A549 (cell line): ENCODE measurements around the gene SLC7A6OS. TPM values are rescaled to one million over a fixed set of nuclear protein-coding genes. Genes with fewer than 3 reads are reported as not detected.

Source experiments
- ATAC-seq, 2 experiments: fragments of 200-7000 bp in 1 of 2; fragments of >200 bp in 1 of 2; cut with Nextera tagmentation in 1 of 2; cut with Tn5 transposase in 1 of 2; 3 replicates each; pipeline versions ENCODE4 v1.8.0 to v1.9.1; 2018 to 2020; ENCODE audit warnings: mild to moderate bottlenecking in 1 of 2, moderate library complexity in 1 of 2
- CTCF ChIA-PET: fragments of 300-600 bp; sonication (Branson Sonifier 250); formaldehyde crosslinking; extraction: SDS; loops from one replicate; lab custom pipeline; 2021; ENCODE audit warnings: antibody characterized with exemption, inconsistent platforms; lab: Yijun Ruan, JAX
- POLR2A ChIA-PET: fragments of 350-600 bp; formaldehyde crosslinking; extraction: SDS; loops from one replicate; lab custom pipeline; 2021; ENCODE audit warnings: antibody characterized with exemption, inconsistent platforms; lab: Yijun Ruan, JAX
- DNase-seq, 2 experiments: peaks; one replicate each; pipeline versions ENCODE4 v3.0.0 to v3.0.0-alpha.2; 2011 to 2016; ENCODE audit warnings: low read depth in 1 of 2, low spot score in 1 of 2
- FAIRE-seq: peaks from 2 replicates; lab custom pipeline; 2011; peaks lifted over from hg19 to GRCh38; lab: Jason Lieb, UNC
- H3K27ac ChIP-seq, 2 experiments: fragments of >200 bp; sonication (Bioruptor Twin); formaldehyde crosslinking; 3 replicates each; pipeline ENCODE4 v1.5.1; 2016 to 2017
- H3K4me1 ChIP-seq: fragments of >200 bp; sonication (Bioruptor Twin); formaldehyde crosslinking; 3 replicates; pipeline ENCODE4 v1.6.1; 2016
- H3K4me2 ChIP-seq: fragments of >200 bp; sonication (Bioruptor Twin); formaldehyde crosslinking; 3 replicates; pipeline ENCODE4 v1.6.1; 2016
- H3K4me3 ChIP-seq: fragments of >200 bp; sonication (Bioruptor Twin); formaldehyde crosslinking; 3 replicates; pipeline ENCODE4 v1.5.1; 2016
- H3K9me3 ChIP-seq: fragments of >200 bp; sonication (Bioruptor Twin); formaldehyde crosslinking; 3 replicates; pipeline ENCODE4 v1.6.1; 2016
- BCL3 ChIP-seq: fragments of >200 bp; sonication (Bioruptor Twin); formaldehyde crosslinking; IDR thresholded peaks from 3 replicates; pipeline ENCODE4 v1.6.1; 2016
- CEBPB ChIP-seq, 2 experiments: fragments of >200 bp in 1 of 2; sonication (Bioruptor Twin) in 1 of 2; formaldehyde crosslinking in 1 of 2; IDR thresholded peaks; 2 replicates each; pipeline ENCODE4 v1.6.1; 2012 to 2016
- CHD2 ChIP-seq: fragments of 150-350 bp; IDR thresholded peaks from 2 replicates; pipeline ENCODE4 v1.6.1; 2014; ENCODE audit warnings: low read length; ENCODE audit not compliant: partially characterized antibody
- CHD4 ChIP-seq: fragments of 200-600 bp; sonication (generic); IDR thresholded peaks from 2 replicates; pipeline ENCODE4 v1.6.1; 2016; ENCODE audit warnings: antibody characterized with exemption, mild to moderate bottlenecking, borderline replicate concordance
- EHF ChIP-seq: fragments of 250-450 bp; sonication (Bioruptor Pico); IDR thresholded peaks from 2 replicates; pipeline ENCODE4 v1.5.0; 2020; ENCODE audit warnings: mild to moderate bottlenecking
- FOSL2 ChIP-seq, 2 experiments: fragments of 450-650 bp in 1 of 2; fragments of >200 bp in 1 of 2; sonication (Bioruptor Twin) in 1 of 2; formaldehyde crosslinking; IDR thresholded peaks; 2 replicates each; pipeline versions ENCODE4 v1.5.0 to v1.6.1; 2016 to 2020; ENCODE audit warnings: mild to moderate bottlenecking in 1 of 2, moderate library complexity in 1 of 2
- GATA3 ChIP-seq: IDR thresholded peaks from 2 replicates; pipeline ENCODE4 v1.6.1; 2012; ENCODE audit warnings: borderline replicate concordance
- HEYL ChIP-seq: fragments of 250-450 bp; sonication (Bioruptor Pico); IDR thresholded peaks from 2 replicates; pipeline ENCODE4 v1.8.0; 2021; ENCODE audit warnings: mild to moderate bottlenecking, moderate library complexity
- HOXB5 ChIP-seq: fragments of 250-450 bp; sonication (Bioruptor Pico); IDR thresholded peaks from 2 replicates; pipeline ENCODE4 v1.5.0; 2020; ENCODE audit warnings: mild to moderate bottlenecking, moderate library complexity
- KDM1A ChIP-seq: fragments of 200-600 bp; sonication (generic); IDR thresholded peaks from 2 replicates; pipeline ENCODE4 v1.6.1; 2016; ENCODE audit warnings: low read depth, mild to moderate bottlenecking
- KDM5A ChIP-seq: fragments of 200-600 bp; sonication (generic); IDR thresholded peaks from 2 replicates; pipeline ENCODE4 v1.6.1; 2016; ENCODE audit warnings: antibody characterized with exemption, mild to moderate bottlenecking
- MAX ChIP-seq: IDR thresholded peaks from 2 replicates; pipeline ENCODE4 v1.6.1; 2012
- MAZ ChIP-seq: fragments of 150-350 bp; IDR thresholded peaks from 2 replicates; pipeline ENCODE4 v1.6.1; 2014; ENCODE audit warnings: antibody characterized with exemption, low read depth, low read length, borderline replicate concordance
- POLR2A ChIP-seq: IDR thresholded peaks from 2 replicates; pipeline ENCODE4 v1.6.1; 2012; ENCODE audit warnings: mild to moderate bottlenecking, low read length
- POLR2AphosphoS2 ChIP-seq: conservative IDR thresholded peaks from 2 replicates; pipeline ENCODE4 v1.6.1; 2012; ENCODE audit warnings: low read length, improper control_type of control experiment, inconsistent platforms
- RNF2 ChIP-seq: fragments of 200-600 bp; sonication (generic); IDR thresholded peaks from 2 replicates; pipeline ENCODE4 v1.6.1; 2016; ENCODE audit warnings: low read depth, mild to moderate bottlenecking, antibody characterized with exemption, moderate library complexity, borderline replicate concordance
- SMC3 ChIP-seq: fragments of >200 bp; sonication (Bioruptor Twin); formaldehyde crosslinking; IDR thresholded peaks from 3 replicates; pipeline ENCODE4 v1.6.1; 2018; ENCODE audit warnings: inconsistent platforms
- SREBF2 ChIP-seq: fragments of 450-650 bp; IDR thresholded peaks from 2 replicates; pipeline ENCODE4 v1.6.1; 2014; ENCODE audit warnings: mild to moderate bottlenecking, moderate library complexity
- TFCP2L1 ChIP-seq: fragments of 250-450 bp; sonication (Bioruptor Pico); IDR thresholded peaks from 2 replicates; pipeline ENCODE4 v1.5.0; 2021; ENCODE audit warnings: mild to moderate bottlenecking
- TP53 ChIP-seq: fragments of 250-450 bp; sonication (Bioruptor Pico); IDR thresholded peaks from 2 replicates; pipeline ENCODE4 v1.5.0; 2021; ENCODE audit warnings: mild to moderate bottlenecking, moderate library complexity
- ZNF302 ChIP-seq: fragments of 250-450 bp; sonication (Bioruptor Pico); IDR thresholded peaks from 2 replicates; pipeline ENCODE4 v1.9.0; 2021; ENCODE audit warnings: inconsistent platforms, mild to moderate bottlenecking, moderate library complexity
- WGBS: methylation state at CpG from one replicate; pipeline ENCODE4 v1.1.6; 2017; ENCODE audit errors: missing lambda C conversion rate; 5-methylcytosine and 5-hydroxymethylcytosine counted together
- polyA plus RNA-seq, 4 experiments: library from polyadenylated mRNA; depleted of rRNA in 3 of 4; stranded (reverse); fragments of >200 nt; fragmentation: RNase III in 1 of 4; extraction: RNeasy Plus Mini Kit Qiagen cat#74134 plus additional on column Dnase treatment in 1 of 4; gene quantifications; 2 replicates in 3 of 4; 3 replicates in 1 of 4; pipeline ENCODE4 v1.2.3, GENCODE V29; 2011 to 2017
- TF ChIP-seq, protein P1 (sequence below): fragments of 150-350 bp; IDR thresholded peaks from 2 replicates; pipeline ENCODE4 v1.6.1; 2014; ENCODE audit warnings: low read depth, mild to moderate bottlenecking, low read length
- TF ChIP-seq, protein P2 (sequence below): IDR thresholded peaks from 2 replicates; pipeline ENCODE4 v1.6.1; 2012; ENCODE audit warnings: low read depth, borderline replicate concordance
- TF ChIP-seq, protein P3 (sequence below): IDR thresholded peaks from 2 replicates; pipeline ENCODE4 v1.6.1; 2012

SLC7A6OS gene
- polyA plus RNA-seq, 2 of the 4 experiments (the other 2 are of a cell fraction) = 10.4 to 11.9 TPM

DNA sequence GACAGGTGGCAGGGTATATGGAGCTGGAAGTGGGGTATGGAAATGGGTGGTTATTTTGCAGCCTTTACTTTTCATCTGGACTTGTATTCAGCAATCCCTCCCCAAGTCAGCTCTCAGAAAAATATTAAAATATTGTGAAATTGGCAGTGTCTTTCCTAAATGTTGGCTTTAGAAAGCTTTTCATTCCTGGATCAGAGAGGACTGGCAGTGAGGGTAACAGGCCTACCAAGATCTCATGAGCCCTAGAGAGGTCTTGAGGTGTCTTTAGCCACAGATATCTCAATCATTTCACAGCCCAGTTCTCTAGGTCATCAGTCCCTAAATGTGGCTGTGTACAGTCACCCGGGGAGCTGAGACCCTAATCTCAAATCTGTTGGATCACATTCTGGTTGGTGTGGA is 22.5 kb downstream of the SLC7A6OS start:
- 92% methylated on average over 1 of the region's 1 CpG for WGBS
- no peak overlapping the region for H3K4me2 ChIP-seq
- peaks cover 15% of the 10 kb centered on the region for H3K4me1 ChIP-seq
- no peak overlapping the region for H3K27ac ChIP-seq
- TF ChIP-seq POLR2AphosphoS2 (no peak), ZNF302 (CRISPR knock-in tag) (no peak), SREBF2 (no peak), HEYL (no peak), EHF (CRISPR knock-in tag) (no peak)
- DNase-seq = no peak
- no peaks in the 10 kb centered on the region for H3K9me3 ChIP-seq
- ChIA-PET CTCF (interaction anchor here (0.9 to 5.9 kb wide), 5 partner anchors 9 to 27 kb away, joined by 3 to 35 read pairs (median 5); partner anchors contain the start of gene SLC7A6), POLR2A (interaction anchor here (0.9 to 1.3 kb wide), 2 partner anchors 23 to 24 kb away, joined by 5 to 7 read pairs; partner anchors contain the start of genes PRMT7, SLC7A6 and SLC7A6OS)
- ATAC-seq = no peak
- FAIRE-seq = no peak
- H3K4me3 ChIP-seq = no peak overlapping the region

GRCh38 chr16:68287276-68288251 is 23.2 kb downstream of the SLC7A6OS start:
- ChIA-PET CTCF (interaction anchor here (0.9 to 5.9 kb wide), 4 partner anchors 10 to 26 kb away, joined by 3 to 35 read pairs (median 6); partner anchors contain the start of gene SLC7A6), POLR2A (interaction anchor here (0.9 to 1.3 kb wide), 2 partner anchors 23 to 24 kb away, joined by 5 to 7 read pairs; partner anchors contain the start of genes PRMT7, SLC7A6 and SLC7A6OS)
- Histone ChIP-seq H3K4me1 (peaks cover 15% of the 10 kb centered on the region), H3K4me2 (no peak overlapping the region), H3K27ac (peak overlapping the region in 1 of 2 experiments; percentile 3; a peak in 1 of 6 replicates), H3K4me3 (no peak overlapping the region), H3K9me3 (no peaks in the 10 kb centered on the region)
- DNase-seq = peak in 1 of 2 experiments; percentile 27
- TF ChIP-seq FOSL2 (IDR thresholded peaks at IDR 0.05) = no peak
- TF ChIP-seq FOSL2 (CRISPR knock-in tag; IDR thresholded peaks at IDR 0.05) = peak; percentile 12; the same call in 1 of the 2 replicates
- TF ChIP-seq CHD2 = no peak
- TF ChIP-seq KDM5A = no peak
- TF ChIP-seq TFCP2L1 (CRISPR knock-in tag) = no peak
- no peak for FAIRE-seq
- WGBS = 95% methylated on average over 11 of the region's 11 CpGs
- peak; percentile 40 to 54; a peak in 3 of 6 replicates for ATAC-seq

GRCh38 chr16:68286153-68287074 is 24.3 kb downstream of the SLC7A6OS start:
- CTCF ChIA-PET = interaction anchor here (0.6 to 5.9 kb wide), 5 partner anchors 15 to 1841 kb away, joined by 3 to 35 read pairs (median 4); partner anchors contain the start of gene SLC7A6

More at GRCh38 chr16:68286153-68287074, 24.3 kb downstream of the SLC7A6OS start:
- ATAC-seq = no peak
- no peak overlapping the region for H3K4me2 ChIP-seq
- FAIRE-seq = no peak
- H3K9me3 ChIP-seq = no peaks in the 10 kb centered on the region
- DNase-seq = no peak
- H3K27ac ChIP-seq = no peak overlapping the region
- TF ChIP-seq CHD4 = no peak
- TF ChIP-seq RNF2 = no peak
- no peak for TF ChIP-seq TP53
- no peak for TF ChIP-seq HOXB5 (CRISPR knock-in tag)
- TF ChIP-seq, protein P1, sequence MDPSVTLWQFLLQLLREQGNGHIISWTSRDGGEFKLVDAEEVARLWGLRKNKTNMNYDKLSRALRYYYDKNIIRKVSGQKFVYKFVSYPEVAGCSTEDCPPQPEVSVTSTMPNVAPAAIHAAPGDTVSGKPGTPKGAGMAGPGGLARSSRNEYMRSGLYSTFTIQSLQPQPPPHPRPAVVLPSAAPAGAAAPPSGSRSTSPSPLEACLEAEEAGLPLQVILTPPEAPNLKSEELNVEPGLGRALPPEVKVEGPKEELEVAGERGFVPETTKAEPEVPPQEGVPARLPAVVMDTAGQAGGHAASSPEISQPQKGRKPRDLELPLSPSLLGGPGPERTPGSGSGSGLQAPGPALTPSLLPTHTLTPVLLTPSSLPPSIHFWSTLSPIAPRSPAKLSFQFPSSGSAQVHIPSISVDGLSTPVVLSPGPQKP = no peak
- TF ChIP-seq KDM1A = no peak
- no peak for TF ChIP-seq POLR2A
- no peak for TF ChIP-seq GATA3
- no peak for TF ChIP-seq SMC3
- TF ChIP-seq, protein P2, sequence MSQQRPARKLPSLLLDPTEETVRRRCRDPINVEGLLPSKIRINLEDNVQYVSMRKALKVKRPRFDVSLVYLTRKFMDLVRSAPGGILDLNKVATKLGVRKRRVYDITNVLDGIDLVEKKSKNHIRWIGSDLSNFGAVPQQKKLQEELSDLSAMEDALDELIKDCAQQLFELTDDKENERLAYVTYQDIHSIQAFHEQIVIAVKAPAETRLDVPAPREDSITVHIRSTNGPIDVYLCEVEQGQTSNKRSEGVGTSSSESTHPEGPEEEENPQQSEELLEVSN = no peak
- no peak for TF ChIP-seq MAX
- TF ChIP-seq, protein P3, sequence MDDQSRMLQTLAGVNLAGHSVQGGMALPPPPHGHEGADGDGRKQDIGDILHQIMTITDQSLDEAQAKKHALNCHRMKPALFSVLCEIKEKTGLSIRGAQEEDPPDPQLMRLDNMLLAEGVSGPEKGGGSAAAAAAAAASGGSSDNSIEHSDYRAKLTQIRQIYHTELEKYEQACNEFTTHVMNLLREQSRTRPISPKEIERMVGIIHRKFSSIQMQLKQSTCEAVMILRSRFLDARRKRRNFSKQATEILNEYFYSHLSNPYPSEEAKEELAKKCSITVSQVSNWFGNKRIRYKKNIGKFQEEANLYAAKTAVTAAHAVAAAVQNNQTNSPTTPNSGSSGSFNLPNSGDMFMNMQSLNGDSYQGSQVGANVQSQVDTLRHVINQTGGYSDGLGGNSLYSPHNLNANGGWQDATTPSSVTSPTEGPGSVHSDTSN = no peak
- no peak for TF ChIP-seq SREBF2
- TF ChIP-seq BCL3 = no peak
- no peak for TF ChIP-seq MAZ
- TF ChIP-seq CEBPB (IDR thresholded peaks at IDR 0.05) = no peak
- POLR2A ChIA-PET = interaction anchor here (0.7 to 0.9 kb wide), 3 partner anchors 23 to 49 kb away, joined by 4 to 6 read pairs (median 5); partner anchors contain the start of genes PRMT7 and SLC7A6OS
- WGBS = 96% methylated on average over 12 of the region's 12 CpGs
- peaks cover 15% of the 10 kb centered on the region for H3K4me1 ChIP-seq
- no peak overlapping the region for H3K4me3 ChIP-seq
